DND-41 (cell line): ENCODE data around the gene UGT1A8.

Experiments used
- ATAC-seq: fragments of 200-7000 bp; cut with Tn5 transposase; 3 replicates; pipeline ENCODE4 v1.9.1; 2021; ENCODE audit warnings: low read depth; ENCODE audit not compliant: insufficient read depth
- DNase-seq: peaks from one replicate; pipeline ENCODE4 v3.0.0-alpha.2; 2020
- H2AFZ ChIP-seq: 2 replicates; pipeline ENCODE4 v1.6.0; 2012; ENCODE audit warnings: low read depth, low read length
- H3K27ac ChIP-seq: 2 replicates; pipeline ENCODE4 v1.5.1; 2012; ENCODE audit warnings: low read length, inconsistent platforms
- H3K27me3 ChIP-seq: fragments of 200-600 bp; sonication (generic); 2 replicates; pipeline ENCODE4 v1.6.0; 2012; ENCODE audit warnings: low read length, mild to moderate bottlenecking, inconsistent platforms; ENCODE audit not compliant: insufficient read depth, poor library complexity
- H3K36me3 ChIP-seq: 2 replicates; pipeline ENCODE4 v1.5.1; 2012; ENCODE audit warnings: low read length, inconsistent platforms; ENCODE audit not compliant: insufficient read depth
- H3K4me1 ChIP-seq: 2 replicates; pipeline ENCODE4 v1.5.1; 2012; ENCODE audit warnings: mild to moderate bottlenecking, low read length; ENCODE audit not compliant: insufficient read depth
- H3K4me2 ChIP-seq: 2 replicates; pipeline ENCODE4 v1.6.0; 2012; ENCODE audit warnings: mild to moderate bottlenecking, moderate library complexity, low read length, inconsistent platforms; ENCODE audit not compliant: insufficient read depth
- H3K4me3 ChIP-seq, 2 experiments: fragments of 200-600 bp in 1 of 2; shearing (Covaris generic) in 1 of 2; 2 replicates each; pipeline ENCODE4 v1.5.1; 2012 to 2016; ENCODE audit warnings: inconsistent platforms in 2 of 2, low read length in 2 of 2, mild to moderate bottlenecking in 2 of 2, low read depth in 1 of 2, moderate library complexity in 1 of 2
- H3K79me2 ChIP-seq: 2 replicates; pipeline ENCODE4 v1.6.0; 2012; ENCODE audit warnings: low read length, inconsistent platforms; ENCODE audit not compliant: insufficient read depth
- H3K9ac ChIP-seq: 2 replicates; pipeline ENCODE4 v1.6.0; 2012; ENCODE audit warnings: low read depth, mild to moderate bottlenecking, inconsistent platforms, low read length, moderate library complexity
- H3K9me3 ChIP-seq: 2 replicates; pipeline ENCODE4 v1.5.1; 2012; ENCODE audit warnings: low read length, moderate library complexity, mild to moderate bottlenecking, inconsistent platforms; ENCODE audit not compliant: insufficient read depth, severe bottlenecking
- H4K20me1 ChIP-seq: 2 replicates; pipeline ENCODE4 v1.6.0; 2012; ENCODE audit warnings: low read length; ENCODE audit not compliant: insufficient read depth
- EZH2 ChIP-seq: IDR thresholded peaks from 3 replicates; pipeline ENCODE4 v1.6.1; 2012; ENCODE audit warnings: borderline replicate concordance, low read depth, mild to moderate bottlenecking, moderate library complexity, low read length, inconsistent platforms; ENCODE audit not compliant: severe bottlenecking
- TF ChIP-seq, protein P1 (sequence below): IDR thresholded peaks from 2 replicates; pipeline ENCODE4 v1.5.1; 2012; ENCODE audit warnings: borderline replicate concordance, low read length, moderate library complexity, mild to moderate bottlenecking; ENCODE audit not compliant: poor library complexity, severe bottlenecking; ENCODE audit errors: extremely low read depth

UGT1A8 gene

DNA sequence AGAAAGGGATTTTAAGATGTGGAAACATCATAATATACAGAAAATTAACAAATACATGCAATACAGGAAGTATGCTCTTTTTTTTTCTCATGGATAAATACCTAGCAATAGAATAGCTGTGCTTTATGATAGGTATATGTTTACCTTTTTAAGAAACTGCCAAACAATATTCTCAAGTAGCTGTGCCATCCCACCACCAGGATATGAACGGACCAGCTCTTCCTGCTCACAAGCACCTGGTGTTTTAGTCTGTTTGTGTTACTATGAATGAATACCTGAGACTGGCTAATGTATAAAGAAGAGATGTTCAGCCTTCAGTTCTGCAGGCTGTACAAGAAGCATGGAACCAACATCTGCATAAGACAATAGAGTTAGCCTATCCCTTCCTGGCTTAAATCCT is 19.9 kb upstream of the UGT1A8 start:
- Histone ChIP-seq H3K36me3 (no peaks in the 10 kb centered on the region), H3K79me2 (no peaks in the 10 kb centered on the region), H3K27me3 (peaks cover 10% of the 10 kb centered on the region), H4K20me1 (no peaks in the 10 kb centered on the region), H3K4me2 (no peak overlapping the region), H3K27ac (no peak overlapping the region), H3K4me3 (no peak overlapping the region), H2AFZ (no peak overlapping the region), H3K9me3 (no peaks in the 10 kb centered on the region), H3K4me1 (no peaks in the 10 kb centered on the region), H3K9ac (no peak overlapping the region)
- ATAC-seq (no peak), DNase-seq (no peak)
- TF ChIP-seq, protein P1, sequence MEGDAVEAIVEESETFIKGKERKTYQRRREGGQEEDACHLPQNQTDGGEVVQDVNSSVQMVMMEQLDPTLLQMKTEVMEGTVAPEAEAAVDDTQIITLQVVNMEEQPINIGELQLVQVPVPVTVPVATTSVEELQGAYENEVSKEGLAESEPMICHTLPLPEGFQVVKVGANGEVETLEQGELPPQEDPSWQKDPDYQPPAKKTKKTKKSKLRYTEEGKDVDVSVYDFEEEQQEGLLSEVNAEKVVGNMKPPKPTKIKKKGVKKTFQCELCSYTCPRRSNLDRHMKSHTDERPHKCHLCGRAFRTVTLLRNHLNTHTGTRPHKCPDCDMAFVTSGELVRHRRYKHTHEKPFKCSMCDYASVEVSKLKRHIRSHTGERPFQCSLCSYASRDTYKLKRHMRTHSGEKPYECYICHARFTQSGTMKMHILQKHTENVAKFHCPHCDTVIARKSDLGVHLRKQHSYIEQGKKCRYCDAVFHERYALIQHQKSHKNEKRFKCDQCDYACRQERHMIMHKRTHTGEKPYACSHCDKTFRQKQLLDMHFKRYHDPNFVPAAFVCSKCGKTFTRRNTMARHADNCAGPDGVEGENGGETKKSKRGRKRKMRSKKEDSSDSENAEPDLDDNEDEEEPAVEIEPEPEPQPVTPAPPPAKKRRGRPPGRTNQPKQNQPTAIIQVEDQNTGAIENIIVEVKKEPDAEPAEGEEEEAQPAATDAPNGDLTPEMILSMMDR: no peak
- TF ChIP-seq EZH2: no peak

DNA sequence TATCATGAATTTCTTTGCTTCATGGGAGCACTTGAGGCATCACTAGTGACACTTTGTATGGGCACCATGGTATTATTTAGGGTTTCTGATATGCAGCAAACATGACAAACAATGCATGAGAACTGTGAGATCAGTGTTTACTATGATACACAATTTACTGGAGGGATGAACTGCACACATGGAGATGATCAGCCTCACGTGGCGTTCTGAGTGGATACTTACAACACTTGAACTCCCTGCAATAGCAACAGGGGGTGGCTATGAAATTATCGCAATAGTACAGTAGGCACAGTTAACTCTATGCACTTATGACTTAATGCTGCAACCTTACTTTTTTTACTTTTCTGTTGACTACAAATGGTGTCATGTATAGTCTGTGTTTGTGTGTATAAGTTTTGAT is 18.5 kb upstream of the UGT1A8 start:
- DNase-seq (no peak), ATAC-seq (no peak)
- H3K79me2 ChIP-seq: no peaks in the 10 kb centered on the region
- no peaks in the 10 kb centered on the region for H4K20me1 ChIP-seq
- no peak overlapping the region for H3K4me3 ChIP-seq
- no peaks in the 10 kb centered on the region for H3K9me3 ChIP-seq
- H3K4me2 ChIP-seq: no peak overlapping the region
- H3K4me1 ChIP-seq: no peaks in the 10 kb centered on the region
- peaks cover 10% of the 10 kb centered on the region for H3K27me3 ChIP-seq
- no peak overlapping the region for H3K27ac ChIP-seq
- no peak overlapping the region for H2AFZ ChIP-seq
- H3K9ac ChIP-seq: no peak overlapping the region
- TF ChIP-seq, protein P1: no peak
- no peak for TF ChIP-seq EZH2
- H3K36me3 ChIP-seq: no peaks in the 10 kb centered on the region

DNA sequence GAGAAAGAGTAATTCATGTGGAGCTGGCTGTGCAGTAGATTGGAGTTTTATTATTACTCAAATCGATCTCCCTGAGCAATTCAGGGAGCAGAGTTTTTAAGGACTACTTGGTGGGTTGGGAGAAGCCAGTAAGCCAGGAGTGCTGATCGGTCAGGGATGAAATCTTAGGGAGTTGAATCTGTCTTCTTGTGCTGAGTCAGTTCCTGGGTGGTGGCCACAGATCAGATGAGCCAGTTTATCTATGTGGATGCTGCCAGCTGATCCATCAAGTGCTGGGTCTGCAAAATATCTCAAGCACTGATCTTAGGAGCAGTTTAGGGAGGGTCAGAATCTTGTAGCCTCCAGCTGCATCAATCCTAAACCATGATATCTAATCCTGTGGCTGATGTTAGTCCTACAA is 17.0 kb upstream of the UGT1A8 start:
- Histone ChIP-seq H3K9ac (no peak overlapping the region), H3K27ac (no peak overlapping the region), H4K20me1 (no peaks in the 10 kb centered on the region), H3K4me1 (no peaks in the 10 kb centered on the region), H3K4me2 (no peak overlapping the region), H3K9me3 (no peaks in the 10 kb centered on the region), H2AFZ (no peak overlapping the region), H3K36me3 (no peaks in the 10 kb centered on the region), H3K4me3 (no peak overlapping the region), H3K27me3 (peaks cover 10% of the 10 kb centered on the region), H3K79me2 (no peaks in the 10 kb centered on the region)
- DNase-seq (no peak), ATAC-seq (no peak)
- TF ChIP-seq EZH2: no peak
- TF ChIP-seq, protein P1: no peak

DNA sequence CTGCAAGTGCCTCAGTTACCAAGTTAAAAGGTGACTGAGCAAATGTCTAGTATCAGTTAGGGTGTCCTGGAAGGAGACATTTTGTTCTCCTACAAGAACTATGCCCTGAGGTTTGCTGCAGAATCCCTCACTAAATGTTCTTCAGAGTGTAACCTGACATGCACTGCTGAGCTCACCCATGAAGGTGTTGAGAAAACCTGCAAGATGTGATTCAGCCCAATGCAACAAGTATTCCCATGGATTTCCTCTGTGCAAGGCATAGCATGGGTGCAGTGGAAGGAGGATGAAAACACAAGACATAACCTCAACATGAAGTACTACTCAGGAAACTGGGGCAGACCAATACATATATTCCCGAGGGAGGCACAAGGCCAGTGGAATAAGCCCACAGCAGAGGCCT is 15.4 kb upstream of the UGT1A8 start:
- no peak for ATAC-seq
- H3K27me3 ChIP-seq: peaks cover 10% of the 10 kb centered on the region

More for the DNA sequence above, 15.4 kb upstream of the UGT1A8 start:
- Histone ChIP-seq H3K4me3 (no peak overlapping the region), H3K9ac (no peak overlapping the region), H3K4me2 (no peak overlapping the region), H3K79me2 (no peaks in the 10 kb centered on the region), H3K27ac (no peak overlapping the region), H3K4me1 (no peaks in the 10 kb centered on the region), H4K20me1 (no peaks in the 10 kb centered on the region), H2AFZ (no peak overlapping the region), H3K9me3 (no peaks in the 10 kb centered on the region), H3K36me3 (no peaks in the 10 kb centered on the region)
- no peak for DNase-seq
- TF ChIP-seq, protein P1: no peak
- TF ChIP-seq EZH2: no peak
